Heart left ventricle (tissue), 16 donors: ENCODE data around the gene SLC7A7. TPM values are rescaled to one million over a fixed set of nuclear protein-coding genes. Genes with fewer than 3 reads are reported as not detected.
"Not testable (repeated sequence)": the region's sequence is repeated elsewhere in the genome, so short reads cannot be mapped to it uniquely, and the experiment has no call there.

Experiments
- ATAC-seq, 4 donors: fragments of 200-7000 bp; cut with Tn5 transposase; one replicate each; pipeline ENCODE4 v1.9.1; 2020 to 2022; ENCODE audit warnings: moderate library complexity in 4 of 4, mild to moderate bottlenecking in 3 of 4, moderate number of reproducible peaks in 1 of 4
- DNase-seq, 5 donors: peaks; one replicate each; pipeline ENCODE4 v3.0.0-alpha.2; 2020
- H3K27ac ChIP-seq, 12 donors: fragments of 200-600 bp; sonication (generic) in 4 of 12; one replicate each; pipeline versions ENCODE4 v1.5.0 to v1.8.0; 2016 to 2022; ENCODE audit warnings: mild to moderate bottlenecking in 2 of 12
- H3K27me3 ChIP-seq, 9 donors: fragments of 200-600 bp; sonication (generic) in 2 of 9; one replicate each; pipeline versions ENCODE4 v1.5.1 to v1.8.0; 2016 to 2022; ENCODE audit warnings: mild to moderate bottlenecking in 3 of 9
- H3K36me3 ChIP-seq, 9 donors: fragments of 200-600 bp; sonication (generic) in 2 of 9; one replicate each; pipeline versions ENCODE4 v1.5.0 to v1.8.0; 2018 to 2022; ENCODE audit warnings: mild to moderate bottlenecking in 2 of 9
- H3K4me1 ChIP-seq, 12 donors: fragments of 200-600 bp; sonication (generic) in 4 of 12; one replicate each; pipeline versions ENCODE4 v1.5.0 to v1.8.0; 2016 to 2022; ENCODE audit warnings: mild to moderate bottlenecking in 3 of 12
- H3K4me3 ChIP-seq, 12 donors: fragments of 200-600 bp; sonication (generic) in 4 of 12; one replicate each; pipeline versions ENCODE4 v1.5.0 to v1.8.0; 2017 to 2022; ENCODE audit warnings: mild to moderate bottlenecking in 9 of 12, moderate library complexity in 4 of 12
- H3K9me3 ChIP-seq, 12 donors: fragments of 200-600 bp; sonication (generic) in 4 of 12; one replicate each; pipeline versions ENCODE4 v1.5.0 to v1.8.0; 2016 to 2022; ENCODE audit warnings: mild to moderate bottlenecking in 1 of 12
- CTCF ChIP-seq, 12 donors: fragments of 200-600 bp; sonication (generic) in 4 of 12; IDR thresholded peaks; one replicate each; pipeline versions ENCODE4 v1.5.0 to v1.8.0; 2018 to 2022; ENCODE audit warnings: antibody characterized with exemption in 12 of 12, mild to moderate bottlenecking in 5 of 12
- POLR2A ChIP-seq, 2 donors: fragments of 450-650 bp; IDR thresholded peaks; one replicate each; pipeline ENCODE4 v1.6.1; 2017; ENCODE audit warnings: antibody characterized with exemption in 2 of 2, mild to moderate bottlenecking in 2 of 2, moderate library complexity in 2 of 2
- WGBS, 4 donors: extraction: QIAGEN DNeasy Blood & Tissue Kit in 2 of 4; methylation state at CpG; one replicate each; pipeline versions ENCODE4 v1.1.5 to v1.1.7; 2013 to 2018; 5-methylcytosine and 5-hydroxymethylcytosine counted together
- intact Hi-C, 10 donors: fragments of 100-400 bp; cut with DNase I; formaldehyde crosslinking; loops; one replicate each; pipeline versions ENCODE4 v1.11.1 to v1.14.2; 2022
- polyA plus RNA-seq, 2 donors: library from polyadenylated mRNA; stranded (reverse); fragments of 200-250 nt; gene quantifications; one replicate each; pipeline ENCODE4 v1.2.3, GENCODE V29; 2013
- total RNA-seq, 9 donors: library from RNA; depleted of rRNA in 2 of 9; stranded (reverse); fragments of >200 nt in 2 of 9; fragmentation: NEBNext Ultra II Directional in 3 of 9; extraction: Animal tissue kit (Norgen Biotek cat#: 25700) in 3 of 9; gene quantifications; one replicate each; pipeline versions ENCODE4 v1.1.0 to v1.2.4, GENCODE V29; 2016 to 2023
- donor health status: ischemic (EF 13 %, LVEDD 7.1; RV severe dilation, severe dysfunction).
- donor health status: healthy with polysubstance abuse.
- donor health status: DM: no; HTN: yes; CAD: no.
- donor health status: DM: no; HTN: no; CAD: no.
- donor health status: ischemic (EF 25% LVEDD 6.9; RV normal size, moderate dysfunction).
- donor health status: ischemic (EF 25% LVEDD 5.7; RV mildly dilated, moderate dysfunction).
- donor health status: healthy.
- donor health status: DM: yes; HTN: yes; CAD: no.
- donor health status: ischemic (EF 35%, LVEDD 5.7; RV mildly dilated, moderate dysfunction).
- donor health status: nonischemic (EF 11% LVEDD 7.7; RV severe dilation, severe dysfunction).
- donor health status: DM: yes; HTN: yes; CAD: no.
- donor health status: PGD.
- donor health status: ischemic (EF 29% LVEDD 5.4; RV normal size, mild dysfunction).
- donor health status: nonischemic (EF 23%, LVEDD 6.1; RV moderate dilation, normal function).

The SLC7A7 gene
- total and polyA plus RNA-seq, 11 donors = 1.3 to 28.0 (median 3.8) TPM

GRCh38 chr14:22735096-22735495, 80.1 kb downstream of the SLC7A7 start:
- no peak for DNase-seq
- intact Hi-C loops = no loop called here
- no peak for ATAC-seq
- TF ChIP-seq CTCF (IDR thresholded peaks at IDR 0.05) (no peak), POLR2A (IDR thresholded peaks at IDR 0.05) (no peak)
- H3K4me1 ChIP-seq = no peaks in the 10 kb centered on the region
- H3K4me3 ChIP-seq = no peak overlapping the region
- no peaks in the 10 kb centered on the region for H3K36me3 ChIP-seq
- no peaks in the 10 kb centered on the region for H3K27me3 ChIP-seq
- H3K27ac ChIP-seq = no peak overlapping the region
- no peaks in the 10 kb centered on the region for H3K9me3 ChIP-seq
- WGBS, 4 donors = 56 to 65% (median 60%) methylated on average over 2 of the region's 2 CpGs

- intact Hi-C loops = no loop called here
- H3K9me3 ChIP-seq = no peaks in the 10 kb centered on the region
- no peak for DNase-seq
- no peaks in the 10 kb centered on the region for H3K4me1 ChIP-seq
- WGBS, 4 donors = 54 to 86% (median 62%) methylated on average over 2 of the region's 2 CpGs
- no peak for ATAC-seq
- H3K4me3 ChIP-seq = no peak overlapping the region
- H3K27me3 ChIP-seq = no peaks in the 10 kb centered on the region
- no peak overlapping the region for H3K27ac ChIP-seq
- no peaks in the 10 kb centered on the region for H3K36me3 ChIP-seq
- TF ChIP-seq CTCF (IDR thresholded peaks at IDR 0.05) (no peak), POLR2A (IDR thresholded peaks at IDR 0.05) (no peak)
These were observed 81.4 kb downstream of the SLC7A7 start for GRCh38 chr14:22733829-22734228.

GRCh38 chr14:22732062-22732461, 83.2 kb downstream of the SLC7A7 start:
- ATAC-seq, intact Hi-C loops, H3K27ac ChIP-seq: not testable (repeated sequence)

GRCh38 chr14:22726012-22726411, 89.2 kb downstream of the SLC7A7 start:
- Histone ChIP-seq H3K36me3 (no peaks in the 10 kb centered on the region), H3K9me3 (peaks cover 0 to 14% (median 1%) of the 10 kb centered on the region in 12 donors), H3K27me3 (no peaks in the 10 kb centered on the region), H3K4me1 (no peaks in the 10 kb centered on the region), H3K4me3 (no peak overlapping the region), H3K27ac (no peak overlapping the region)
- no peak for DNase-seq
- intact Hi-C loops = no loop called here
- TF ChIP-seq POLR2A (IDR thresholded peaks at IDR 0.05) = no peak
- no peak for TF ChIP-seq CTCF (IDR thresholded peaks at IDR 0.05)
- 36 to 57% (median 53%) methylated on average over 1 of the region's 1 CpG for WGBS, 4 donors
- no peak for ATAC-seq

More at GRCh38 chr14:22732062-22732461, 83.2 kb downstream of the SLC7A7 start:
- H3K36me3 ChIP-seq, H3K9me3 ChIP-seq, H3K27me3 ChIP-seq, H3K4me3 ChIP-seq, DNase-seq, H3K4me1 ChIP-seq: not testable (repeated sequence)
- 81 to 91% (median 87%) methylated on average over 5 of the region's 5 CpGs for WGBS, 4 donors

- H3K27me3 ChIP-seq, intact Hi-C loops, H3K36me3 ChIP-seq, DNase-seq, H3K27ac ChIP-seq, ATAC-seq, H3K4me3 ChIP-seq, H3K4me1 ChIP-seq: not testable (repeated sequence)
- H3K9me3 ChIP-seq = peaks cover 0 to 14% (median 1%) of the 10 kb centered on the region in 12 donors
- WGBS, 4 donors = 38 to 46% (median 41%) methylated on average over 3 of the region's 3 CpGs
These were observed 89.9 kb downstream of the SLC7A7 start for GRCh38 chr14:22725374-22725773.

- H3K4me3 ChIP-seq, DNase-seq, H3K27me3 ChIP-seq, H3K36me3 ChIP-seq, intact Hi-C loops, H3K27ac ChIP-seq, H3K4me1 ChIP-seq, ATAC-seq: not testable (repeated sequence)
- H3K9me3 ChIP-seq = peaks cover 0 to 14% (median 1%) of the 10 kb centered on the region in 12 donors
- WGBS, 4 donors = 62 to 72% (median 65%) methylated on average over 5 to 8 of the region's 8 CpGs
These were observed 90.4 kb downstream of the SLC7A7 start for GRCh38 chr14:22724847-22725246.
